VCaP (cell line): Measurements from ENCODE around the gene SPSB4.
"Not testable (repeated sequence)": the region's sequence is repeated elsewhere in the genome, so short reads cannot be mapped to it uniquely, and the experiment has no call there.

ENCODE experiments used
- H3K27ac ChIP-seq: fragments of 450-650 bp; 2 replicates; pipeline ENCODE4 v1.5.1; 2017
- TF ChIP-seq, protein P1 (sequence below): fragments of 450-650 bp; conservative IDR thresholded peaks from 2 replicates; pipeline ENCODE4 v1.5.1; 2017; ENCODE audit warnings: mild to moderate bottlenecking, moderate library complexity

SPSB4 gene

DNA sequence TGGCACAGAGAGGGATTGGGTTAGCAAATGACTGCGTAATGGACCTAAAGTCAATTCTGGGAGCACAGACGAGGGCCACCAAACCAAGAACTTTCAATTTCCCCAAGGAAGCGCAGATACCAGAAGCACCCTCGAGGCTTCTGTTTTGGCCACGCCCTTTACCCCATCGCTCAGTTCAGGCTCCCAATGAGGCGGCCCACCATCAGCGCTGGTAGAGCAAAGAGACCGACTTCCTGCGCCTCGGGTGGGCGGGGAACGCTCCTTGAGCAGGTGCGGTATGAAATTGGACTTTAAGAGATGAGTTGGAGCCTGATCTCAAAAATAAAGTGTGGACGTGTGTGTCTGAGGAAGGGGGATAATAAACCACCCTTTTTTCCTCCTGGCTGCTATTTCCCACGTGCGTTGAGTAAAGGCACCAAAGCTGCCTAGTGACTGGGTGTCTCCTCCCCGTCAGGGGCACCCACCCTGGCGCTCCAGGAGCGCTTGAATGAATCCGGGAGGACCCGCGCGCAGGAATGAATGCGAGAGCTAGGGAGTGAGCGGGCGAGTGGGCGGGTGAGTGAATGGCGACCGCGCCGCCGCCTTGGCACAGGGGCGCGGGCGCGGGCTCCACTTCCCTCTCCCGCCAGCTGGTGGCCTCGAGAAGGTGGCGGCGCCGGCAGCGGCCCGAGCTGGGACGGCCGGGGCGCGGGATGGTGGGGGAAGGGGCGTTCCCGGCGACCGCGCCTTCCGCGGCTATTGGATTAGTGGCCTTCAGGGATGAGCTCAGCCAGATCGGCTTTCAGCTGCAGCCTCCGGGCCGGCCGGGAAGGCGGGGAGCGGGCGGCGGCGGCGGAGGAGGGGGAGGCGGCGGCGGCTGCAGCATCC, at the start of gene SPSB4:
TSS of gene SPSB4 (plus strand) at position 772 of the 867 bp plus-strand sequence. CDS start 14,758 bp downstream, outside the sequence.
- no peak within 1 kb of the TSS for H3K27ac ChIP-seq
- TF ChIP-seq, protein P1, sequence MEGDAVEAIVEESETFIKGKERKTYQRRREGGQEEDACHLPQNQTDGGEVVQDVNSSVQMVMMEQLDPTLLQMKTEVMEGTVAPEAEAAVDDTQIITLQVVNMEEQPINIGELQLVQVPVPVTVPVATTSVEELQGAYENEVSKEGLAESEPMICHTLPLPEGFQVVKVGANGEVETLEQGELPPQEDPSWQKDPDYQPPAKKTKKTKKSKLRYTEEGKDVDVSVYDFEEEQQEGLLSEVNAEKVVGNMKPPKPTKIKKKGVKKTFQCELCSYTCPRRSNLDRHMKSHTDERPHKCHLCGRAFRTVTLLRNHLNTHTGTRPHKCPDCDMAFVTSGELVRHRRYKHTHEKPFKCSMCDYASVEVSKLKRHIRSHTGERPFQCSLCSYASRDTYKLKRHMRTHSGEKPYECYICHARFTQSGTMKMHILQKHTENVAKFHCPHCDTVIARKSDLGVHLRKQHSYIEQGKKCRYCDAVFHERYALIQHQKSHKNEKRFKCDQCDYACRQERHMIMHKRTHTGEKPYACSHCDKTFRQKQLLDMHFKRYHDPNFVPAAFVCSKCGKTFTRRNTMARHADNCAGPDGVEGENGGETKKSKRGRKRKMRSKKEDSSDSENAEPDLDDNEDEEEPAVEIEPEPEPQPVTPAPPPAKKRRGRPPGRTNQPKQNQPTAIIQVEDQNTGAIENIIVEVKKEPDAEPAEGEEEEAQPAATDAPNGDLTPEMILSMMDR = 0 out of 2 replicates have a peak, but pooled peaks have one; percentile 16

DNA sequence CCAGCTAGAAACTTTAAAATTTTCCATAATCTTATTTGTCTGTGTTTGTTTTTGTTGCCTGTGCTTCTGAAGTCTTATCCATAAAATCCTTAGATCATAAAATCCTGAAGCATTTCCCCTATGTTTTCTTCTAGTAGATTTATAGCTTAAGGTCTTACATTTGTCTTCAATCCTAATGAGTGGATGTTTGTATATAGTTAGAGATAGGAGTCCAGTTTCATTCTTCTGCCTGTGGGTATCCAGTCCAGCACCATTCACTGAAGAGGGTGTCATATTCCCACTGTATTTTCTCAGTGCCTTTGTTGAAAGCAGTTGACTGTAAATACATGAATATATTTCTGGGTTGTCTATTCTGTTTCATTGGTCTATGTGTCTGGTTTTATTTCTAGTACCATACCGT, 44.8 kb upstream of the SPSB4 start:
- TF ChIP-seq, protein P1 = no peak
- H3K27ac ChIP-seq = no peak overlapping the region

DNA sequence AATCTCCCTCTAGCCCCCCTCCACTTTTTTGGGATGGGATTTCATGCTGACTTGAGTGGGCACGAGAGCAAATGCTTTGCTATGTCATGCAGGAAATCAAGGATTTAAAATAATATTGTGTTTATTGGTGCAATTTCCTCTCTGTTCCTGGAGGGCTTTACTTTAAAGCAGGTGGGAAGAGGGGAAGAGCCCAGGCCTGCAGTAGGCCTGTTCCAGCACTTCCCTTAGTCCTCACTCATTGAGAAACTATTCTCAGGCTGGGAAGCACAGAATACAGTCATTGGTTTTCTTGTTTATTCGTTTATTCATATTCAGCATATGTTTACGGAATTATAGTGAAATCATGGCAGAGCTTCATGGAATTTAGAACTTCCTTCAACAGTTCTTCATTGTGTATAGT, 41.7 kb upstream of the SPSB4 start:
- no peak overlapping the region for H3K27ac ChIP-seq
- TF ChIP-seq, protein P1 = no peak

DNA sequence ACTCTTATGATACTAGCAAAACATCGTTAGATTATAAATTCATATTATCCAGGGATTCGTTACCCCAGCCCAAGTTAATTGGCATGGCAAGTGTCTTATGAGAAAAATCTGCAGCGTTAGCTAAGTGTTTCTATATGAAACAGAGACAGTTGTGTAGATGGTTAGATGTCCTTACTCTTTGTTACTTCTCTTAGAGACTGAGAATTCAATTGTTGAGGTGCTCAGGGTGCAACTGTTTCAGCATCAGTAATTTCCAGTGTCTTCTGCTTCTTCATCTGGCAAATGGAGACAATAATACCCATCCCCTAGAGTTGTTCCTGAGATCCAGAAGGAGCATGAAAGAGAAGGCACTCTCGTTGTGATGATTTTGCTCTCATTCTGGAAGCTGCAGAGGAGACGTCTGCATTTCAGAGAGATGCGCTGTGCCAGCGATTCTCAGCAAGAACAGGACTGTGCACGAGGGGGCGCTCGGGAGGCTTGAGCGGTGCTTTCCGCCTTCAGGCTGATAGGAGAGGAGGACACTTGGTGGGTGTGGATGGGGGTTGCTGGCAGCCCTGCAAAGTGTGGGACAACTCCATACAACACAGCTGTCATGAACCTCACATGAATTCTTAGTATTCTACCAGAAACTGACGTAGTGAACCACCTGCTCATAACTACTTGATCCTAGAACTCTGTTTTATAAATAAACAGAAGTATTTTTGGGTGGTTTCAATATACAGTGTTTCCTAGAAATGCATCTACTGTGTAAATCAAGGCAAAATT, 39.7 kb upstream of the SPSB4 start:
- TF ChIP-seq, protein P1 = peak; percentile 87
- no peak overlapping the region for H3K27ac ChIP-seq

DNA sequence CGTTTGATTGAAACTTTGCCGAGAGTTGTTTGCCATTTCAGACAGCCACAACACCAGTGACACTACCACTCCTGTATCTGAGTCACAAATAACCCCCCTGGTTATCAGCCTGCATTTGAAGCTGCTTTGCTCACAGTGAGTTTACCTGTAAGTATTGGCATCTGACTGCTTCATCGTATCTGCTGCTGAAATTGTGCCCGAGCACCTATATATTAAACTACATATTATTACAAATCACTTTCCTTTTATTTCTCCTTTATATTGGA, 39.2 kb upstream of the SPSB4 start:
- TF ChIP-seq, protein P1 = no peak
- H3K27ac ChIP-seq = no peak overlapping the region

DNA sequence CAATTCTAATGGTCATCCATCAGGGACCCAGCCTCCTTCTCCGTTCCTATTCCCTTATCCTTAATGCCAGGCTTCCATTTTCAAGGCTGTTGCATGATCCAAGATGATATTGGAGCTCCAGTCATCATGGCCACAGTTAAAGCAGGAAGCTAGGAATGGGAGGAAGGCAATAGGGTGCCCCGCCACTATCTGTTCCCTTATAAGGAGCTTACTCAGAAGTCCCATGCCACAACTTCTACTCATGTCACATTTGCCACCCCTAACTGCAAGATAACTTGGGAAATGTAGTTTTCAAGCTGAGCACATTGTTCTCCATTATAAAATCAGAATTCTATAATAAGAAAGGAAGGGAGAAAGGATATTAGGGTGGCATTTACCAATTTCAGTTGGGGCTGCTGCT, 38.6 kb upstream of the SPSB4 start:
- H3K27ac ChIP-seq = no peak overlapping the region

DNA sequence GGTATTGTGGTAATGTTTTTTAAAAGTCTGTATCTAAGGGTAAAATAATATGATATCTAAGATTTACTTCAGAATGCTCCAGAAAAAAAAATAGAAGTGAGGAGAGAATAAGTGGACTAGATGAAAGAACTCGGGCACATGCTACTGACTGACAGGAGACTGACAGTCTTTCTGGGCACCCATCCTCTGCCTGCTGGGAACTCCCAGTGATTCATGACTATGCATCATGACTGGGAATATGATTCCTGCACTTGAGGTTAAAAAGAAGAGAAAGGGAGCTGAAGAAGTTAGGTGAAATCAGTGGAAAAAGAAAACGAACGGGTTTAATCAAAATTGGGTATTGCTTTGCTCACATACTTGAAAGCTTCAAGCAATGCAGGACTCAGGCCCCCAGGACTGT, 35.7 kb upstream of the SPSB4 start:
- H3K27ac ChIP-seq = no peak overlapping the region
- TF ChIP-seq, protein P1 = no peak

More for the DNA sequence above, 38.6 kb upstream of the SPSB4 start:
- TF ChIP-seq, protein P1 = no peak

DNA sequence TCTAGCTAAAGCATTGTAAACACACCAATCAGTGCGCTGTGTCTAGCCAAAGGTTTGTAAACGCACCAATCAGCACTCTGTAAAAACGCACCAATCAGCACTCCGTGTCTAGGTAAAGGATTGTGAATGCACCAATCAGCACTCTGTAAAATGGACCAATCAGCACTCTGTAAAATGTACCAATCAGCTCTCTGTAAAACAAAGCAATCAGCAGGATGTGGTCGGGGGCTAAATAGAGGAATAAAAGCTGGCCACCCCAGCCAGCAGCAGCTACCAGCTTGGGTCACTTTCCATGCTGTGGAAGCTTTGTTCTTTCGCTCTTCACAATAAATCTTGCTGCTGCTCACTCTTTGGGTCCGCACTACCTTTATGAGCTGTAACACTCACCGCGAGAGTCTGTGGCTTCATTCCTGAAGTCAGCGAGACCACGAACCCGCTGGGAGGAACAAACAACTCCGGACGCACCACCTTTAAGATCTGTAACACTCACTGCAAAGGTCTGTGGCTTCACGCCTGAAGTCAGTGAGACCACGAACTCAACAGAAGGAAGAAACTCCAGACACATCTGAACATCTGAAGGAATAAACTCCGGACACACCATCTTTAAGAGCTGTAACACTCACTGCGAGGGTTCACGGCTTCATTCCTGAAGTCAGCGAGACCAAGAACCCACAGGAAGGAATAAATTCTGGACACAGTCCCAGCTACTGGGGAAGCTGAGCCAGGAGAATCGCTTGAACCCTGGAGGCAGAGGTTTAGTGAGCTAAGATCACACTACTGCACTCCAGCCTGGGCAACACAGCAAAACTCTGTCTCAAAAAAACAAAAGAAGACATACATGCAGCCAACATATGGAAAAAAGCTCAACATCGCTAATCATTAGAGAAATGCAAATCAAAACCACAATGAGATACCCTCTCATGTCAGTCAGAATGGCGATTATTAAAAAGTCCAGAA, 33.5 kb upstream of the SPSB4 start:
- not testable (repeated sequence) for H3K27ac ChIP-seq
